A172 (cell line): ENCODE results near the gene ZNF112. TPM values are rescaled to one million over a fixed set of nuclear protein-coding genes. Genes with fewer than 3 reads are reported as not detected.
"Not testable (repeated sequence)": the region's sequence is repeated elsewhere in the genome, so short reads cannot be mapped to it uniquely, and the experiment has no call there.

Experiments
- DNase-seq: peaks from one replicate; pipeline ENCODE4 v3.0.0-alpha.2; 2015; ENCODE audit warnings: low spot score
- total RNA-seq: library from RNA; depleted of rRNA; stranded (reverse); fragments of >200 nt; shearing (Covaris generic); gene quantifications from 2 replicates; pipeline ENCODE4 v1.2.3, GENCODE V29; 2014; rRNA removed

ZNF112 gene
- total RNA-seq, result 8.3 and 9.5 TPM in 2 replicates

DNA sequence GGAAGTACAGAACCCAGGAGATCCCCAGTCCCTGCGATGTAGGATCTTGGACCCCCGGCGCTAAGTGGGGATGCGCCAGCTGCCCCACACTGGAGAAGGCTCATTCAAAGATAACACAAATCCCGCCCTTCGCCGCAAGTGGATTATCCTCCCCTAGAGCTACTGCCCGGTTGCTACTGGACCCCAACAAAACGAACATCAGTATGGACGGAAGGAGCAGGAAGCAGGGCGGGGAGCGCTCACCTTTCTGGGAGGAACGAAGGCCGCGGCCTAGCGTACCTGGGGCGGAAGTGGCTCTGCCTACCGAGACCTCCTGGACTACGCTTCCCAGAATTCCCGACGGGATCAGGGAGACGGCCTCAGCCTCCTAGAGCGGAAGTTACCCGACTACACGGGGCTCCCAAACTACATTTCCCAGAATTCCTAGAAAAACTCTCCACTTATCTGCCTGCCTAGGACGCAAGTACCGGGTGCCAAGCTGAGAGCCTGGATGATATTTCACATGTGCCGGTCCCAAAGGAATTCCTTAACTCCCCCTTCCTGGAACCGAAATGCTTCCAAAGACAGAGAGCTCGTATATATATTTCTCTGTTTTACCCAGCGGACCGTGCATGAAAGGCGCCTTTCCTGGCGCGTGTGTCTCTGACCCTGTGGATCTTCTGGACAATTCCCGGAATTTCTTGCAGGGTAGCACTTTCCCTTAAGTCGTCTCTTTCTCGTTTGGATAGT lies at the start of gene ZNF112:
Gene ZNF112 (minus strand): TSS at position 298 of the 729 bp plus-strand sequence. CDS start 16,141 bp downstream, outside the sequence.
- DNase-seq, result peak; percentile 89

DNA sequence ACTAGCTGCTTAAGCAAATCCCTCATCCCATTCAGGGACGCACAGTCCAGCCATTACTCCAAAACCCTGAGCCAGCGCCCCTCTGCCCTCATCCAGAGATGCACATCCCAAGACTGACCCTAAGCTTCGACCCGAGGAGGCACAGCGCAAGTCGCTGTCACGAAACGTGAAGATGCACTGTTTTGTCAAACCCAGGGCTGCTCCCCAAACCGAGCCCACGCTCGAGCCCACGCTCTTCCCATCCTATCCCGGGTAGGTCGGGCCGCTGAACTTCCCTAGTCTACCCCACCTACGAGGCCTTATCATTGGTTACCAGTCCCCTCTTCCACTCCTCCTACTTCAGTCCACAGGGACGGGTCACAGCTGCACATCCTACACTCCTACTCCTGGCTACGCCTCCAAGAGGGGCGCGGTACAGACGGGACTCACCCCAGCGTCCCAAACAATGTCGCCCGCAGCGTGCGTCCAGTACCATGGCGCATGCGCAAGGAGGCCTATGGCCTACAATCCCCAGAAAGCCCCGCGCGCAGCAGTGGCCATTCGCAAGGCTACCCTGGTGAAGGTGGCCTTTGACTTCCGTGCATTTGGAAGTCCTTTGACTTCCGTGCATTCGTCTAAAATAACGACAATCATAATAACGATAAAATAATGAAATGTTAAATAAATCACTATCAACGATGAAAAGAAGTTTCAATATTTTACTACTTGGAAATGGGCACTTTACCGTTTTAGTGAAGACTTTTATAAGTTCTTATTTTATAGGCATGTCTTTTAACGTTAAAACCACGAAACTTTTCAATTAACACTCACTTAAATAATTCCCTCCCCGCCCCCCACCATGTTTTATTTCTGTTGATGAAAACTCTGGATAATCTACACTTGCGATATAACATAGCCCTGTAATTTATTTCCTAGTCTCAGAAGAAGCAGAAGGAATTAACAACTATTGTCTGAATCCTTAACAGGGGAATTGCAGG lies 44.9 kb upstream of the ZNF112 start, which contains the start of gene ZNF285:
Gene ZNF285 (minus strand): TSS at position 470 of the 977 bp plus-strand sequence. CDS start 4,395 bp downstream, outside the sequence.
- DNase-seq, result no peak

DNA sequence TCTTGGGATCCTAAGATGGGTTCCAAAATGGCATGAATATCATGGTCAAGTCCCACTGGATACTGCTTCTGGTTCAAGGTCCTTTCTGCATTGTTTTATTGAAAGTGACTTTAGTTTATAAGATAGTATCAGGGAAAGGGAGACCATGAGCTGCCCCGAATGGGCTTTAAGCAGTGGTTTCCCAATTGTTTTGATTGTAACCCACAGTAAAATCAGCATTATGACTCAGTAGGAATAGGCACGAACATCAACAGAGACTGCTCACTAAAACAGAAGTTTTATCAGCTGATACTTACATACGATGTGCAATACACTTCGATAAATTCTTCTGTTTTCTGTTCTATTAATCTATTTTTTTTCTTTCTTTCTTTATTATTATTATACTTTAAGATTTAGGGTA lies 32.8 kb upstream of the ZNF112 start:
- DNase-seq, result not testable (repeated sequence)

DNA sequence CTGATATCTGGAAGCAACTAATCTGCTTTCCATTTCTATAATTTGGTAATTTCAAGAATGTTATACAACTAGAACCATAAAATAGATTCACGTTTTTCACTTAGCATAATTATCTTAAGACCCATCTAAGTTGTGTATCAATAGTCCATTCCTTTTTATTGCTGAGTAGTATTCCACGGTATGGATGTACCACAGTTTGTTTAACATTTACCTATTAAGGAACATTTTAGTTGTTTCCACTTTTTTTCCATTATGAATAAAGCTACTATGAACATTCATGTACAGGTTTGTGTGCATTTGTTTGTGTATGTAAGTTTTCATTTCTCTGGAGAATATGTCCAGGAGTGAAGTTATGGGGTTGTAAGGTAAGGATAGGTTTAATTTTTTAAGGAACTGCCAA lies 18.3 kb upstream of the ZNF112 start:
- no peak for DNase-seq

DNA sequence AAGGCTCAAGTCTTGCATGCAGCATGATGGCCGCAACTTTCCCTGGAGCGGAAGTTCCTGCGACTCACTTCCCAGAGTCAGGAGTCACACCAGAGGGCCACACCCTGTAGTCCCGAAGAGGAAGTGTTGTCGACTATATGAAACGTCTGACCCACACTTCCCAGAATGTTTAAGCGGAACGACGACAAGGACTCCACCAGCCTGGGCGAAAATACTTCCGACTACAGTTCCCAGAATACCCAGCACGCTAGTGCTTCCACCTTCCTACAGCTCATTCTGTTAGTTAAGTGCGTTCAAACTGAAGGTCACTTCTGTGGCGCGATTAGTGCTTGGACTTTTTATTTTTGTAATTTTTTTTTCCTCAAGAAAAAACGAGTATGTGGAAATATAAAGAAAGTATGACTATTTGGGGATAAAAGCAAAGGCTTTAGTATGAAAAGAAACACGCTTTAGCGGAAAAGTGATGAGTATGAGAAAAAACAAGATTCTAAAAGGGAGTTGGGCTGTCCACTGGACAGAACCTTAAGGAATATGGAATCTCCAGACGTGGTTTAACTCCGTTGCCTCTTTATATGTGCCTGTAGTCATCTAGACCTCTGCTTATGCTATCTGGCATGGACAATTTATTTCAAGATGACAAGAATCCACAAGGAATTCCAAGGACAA lies 15.5 kb upstream of the ZNF112 start:
- DNase-seq, result no peak

GRCh38 chr19:44367024-44367423 lies 10.5 kb upstream of the ZNF112 start:
- no peak for DNase-seq

GRCh38 chr19:44346556-44346955 lies 9.9 kb downstream of the ZNF112 start:
- DNase-seq, result no peak

- no peak for DNase-seq
These were observed 10.5 kb downstream of the ZNF112 start for GRCh38 chr19:44345959-44346358.

- no peak for DNase-seq
These were observed 12.2 kb downstream of the ZNF112 start for GRCh38 chr19:44344255-44344654.

DNA sequence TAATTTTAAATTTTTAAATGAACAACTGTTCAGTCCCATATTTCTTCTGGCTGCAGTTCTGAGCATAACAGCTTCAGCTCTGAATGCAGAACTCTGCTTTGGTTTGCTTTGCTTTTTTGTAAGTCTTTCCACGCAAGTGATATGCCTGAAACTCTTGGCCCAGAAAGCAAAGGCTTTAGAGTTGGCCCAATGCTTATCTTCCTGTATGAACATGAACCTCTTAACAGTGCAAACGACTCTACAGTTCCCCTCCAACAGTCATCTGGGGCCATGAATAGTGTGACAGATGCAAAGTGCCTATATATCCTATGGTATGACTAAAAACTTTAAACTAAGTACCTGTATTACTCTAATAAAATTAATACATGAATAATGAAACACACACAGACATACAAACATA lies 14.7 kb downstream of the ZNF112 start:
- no peak for DNase-seq

DNA sequence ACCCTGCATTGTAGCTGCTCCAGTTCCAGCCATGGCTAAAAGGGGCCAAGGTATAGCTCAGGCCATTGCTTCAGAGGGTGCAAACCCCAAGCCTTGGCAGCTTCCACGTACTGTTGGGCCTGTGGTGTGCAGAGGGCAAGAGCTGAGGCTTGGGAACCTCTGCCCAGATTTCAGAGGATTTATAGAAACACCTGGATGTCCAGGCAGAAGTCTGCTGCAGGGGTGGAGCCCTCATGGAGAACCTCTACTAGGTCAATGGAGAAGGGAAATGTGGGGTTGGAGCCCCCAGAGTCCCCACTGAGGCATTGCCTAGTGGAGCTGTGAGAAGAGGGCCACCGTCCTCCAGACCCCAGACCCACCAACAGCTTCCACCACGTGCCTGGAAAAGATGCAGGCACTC lies 21.8 kb downstream of the ZNF112 start:
- DNase-seq, result not testable (repeated sequence)

DNA sequence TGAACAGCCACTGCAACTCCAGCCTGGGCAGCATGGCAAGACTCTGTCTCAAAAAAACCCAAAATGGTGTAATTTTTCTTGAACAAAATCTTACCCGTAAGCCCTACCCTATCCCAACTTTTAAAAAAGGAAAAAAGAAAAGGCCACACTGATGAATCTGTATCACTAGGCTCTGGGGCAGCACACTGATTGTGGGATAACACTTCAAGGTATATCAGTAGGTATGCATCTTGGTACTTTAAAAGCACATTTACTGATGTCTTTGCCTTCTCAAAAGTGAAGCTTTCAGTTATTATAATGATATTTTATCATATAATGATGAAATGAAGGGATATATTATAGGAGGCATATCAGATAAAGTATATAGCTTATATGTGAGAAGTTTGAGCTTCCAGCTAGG lies 24.3 kb downstream of the ZNF112 start:
- DNase-seq, result no peak

- no peak for DNase-seq
These were observed 40.6 kb downstream of the ZNF112 start for GRCh38 chr19:44315883-44316282.

DNA sequence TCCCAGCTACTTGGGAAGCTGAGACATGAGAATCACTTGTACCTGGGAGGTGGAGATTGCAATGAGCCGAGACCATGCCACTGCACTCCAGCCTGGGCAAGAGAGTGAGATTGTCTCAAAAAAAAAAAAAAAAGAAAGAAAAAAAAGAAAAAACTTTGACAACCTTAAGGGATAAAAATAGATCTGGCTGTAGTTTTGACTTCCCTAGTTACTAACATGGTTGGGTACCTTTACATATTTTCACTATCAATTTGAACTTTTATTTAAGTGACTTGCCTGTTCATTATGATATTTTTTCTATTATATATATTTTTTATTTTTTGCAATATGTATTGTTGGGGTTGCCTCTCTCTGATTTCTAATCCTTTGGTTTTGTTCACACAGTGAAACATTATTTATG lies 43.2 kb downstream of the ZNF112 start:
- no peak for DNase-seq

GRCh38 chr19:44308011-44308410 lies 48.5 kb downstream of the ZNF112 start:
- DNase-seq, result no peak

DNA sequence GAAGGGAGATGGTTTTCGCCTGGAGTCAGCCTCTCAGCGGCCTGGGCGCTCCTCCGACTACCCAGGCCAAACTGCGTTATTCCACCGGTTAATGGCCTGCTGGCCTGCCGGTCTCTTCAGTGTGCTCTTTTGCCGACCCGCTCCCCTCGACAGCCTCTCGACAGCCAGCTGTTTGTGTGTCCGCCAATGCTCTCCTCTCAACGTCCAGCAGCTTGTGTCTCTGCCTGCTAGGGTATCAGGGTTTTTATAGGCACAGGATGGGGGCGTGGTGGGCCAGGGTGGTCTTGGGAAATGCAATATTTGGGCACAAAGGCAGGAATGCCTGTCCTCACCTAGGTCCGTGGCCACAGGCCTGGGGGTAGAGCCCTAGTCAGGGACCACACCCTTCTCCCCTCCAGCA lies 50.2 kb downstream of the ZNF112 start:
- no peak for DNase-seq

- no peak for DNase-seq
These were observed 51.0 kb downstream of the ZNF112 start for GRCh38 chr19:44305457-44305856.

- DNase-seq, result peak; percentile 96
These were observed 51.8 kb downstream of the ZNF112 start, which contains the start of gene ZNF235 for GRCh38 chr19:44304659-44305193. Gene ZNF235, minus strand, starts transcription at chr19:44305025. Its CDS starts 1,621 bp downstream, at chr19:44303404.

GRCh38 chr19:44303976-44304568 lies 52.4 kb downstream of the ZNF112 start:
- DNase-seq, result peak; percentile 25

DNA sequence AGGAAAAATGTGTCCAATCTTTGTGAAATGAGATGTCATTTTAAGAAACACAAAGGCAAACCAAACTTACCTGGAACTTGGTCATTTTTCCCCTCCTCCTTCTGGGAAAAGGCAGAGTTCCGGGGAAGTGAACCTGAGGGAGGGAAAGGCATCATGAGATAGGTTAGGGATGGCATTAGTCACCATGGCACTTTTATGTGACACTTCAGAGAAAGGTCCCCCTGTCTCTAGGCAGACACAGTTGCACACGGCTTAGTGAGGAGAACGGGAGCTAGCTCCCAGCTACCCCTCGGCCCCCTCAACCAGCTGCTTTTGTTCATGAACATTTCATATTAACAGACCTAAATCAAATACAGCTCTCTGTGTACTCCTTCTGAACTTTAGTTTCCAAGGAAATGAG lies 53.2 kb downstream of the ZNF112 start:
- DNase-seq, result peak; percentile 6

GRCh38 chr19:44284968-44285367 lies 71.5 kb downstream of the ZNF112 start:
- DNase-seq, result no peak
